DMS 273 treated with DMSO at 0.1 percent for 48 hours (cell line): ENCODE results near the gene MTA3.

Experiments
- DNase-seq: peaks from one replicate; lab custom pipeline; 2025; lab: John Stamatoyannopoulos, UW

The MTA3 gene

DNA sequence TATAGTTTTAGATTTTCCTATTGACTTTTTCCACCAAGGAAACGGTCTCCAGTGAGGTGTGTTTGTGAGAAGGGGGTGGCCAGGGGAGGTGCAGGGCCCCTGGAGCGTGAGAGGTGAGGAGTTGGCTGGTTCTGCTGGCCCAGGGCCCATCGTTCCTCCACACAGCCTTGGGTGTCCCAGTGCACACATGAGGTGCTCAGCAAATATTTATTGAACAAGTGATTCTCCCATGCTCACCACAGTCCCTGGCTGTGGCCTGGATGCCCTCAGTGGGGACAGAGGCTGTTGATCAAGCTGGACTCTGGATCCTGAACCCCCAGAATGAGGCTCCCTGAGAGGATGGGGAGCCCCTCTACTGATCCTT, 219.0 kb downstream of the MTA3 start:
- DNase-seq = no peak

GRCh38 chr2:42787788-42788477, 219.5 kb downstream of the MTA3 start:
- DNase-seq = no peak

DNA sequence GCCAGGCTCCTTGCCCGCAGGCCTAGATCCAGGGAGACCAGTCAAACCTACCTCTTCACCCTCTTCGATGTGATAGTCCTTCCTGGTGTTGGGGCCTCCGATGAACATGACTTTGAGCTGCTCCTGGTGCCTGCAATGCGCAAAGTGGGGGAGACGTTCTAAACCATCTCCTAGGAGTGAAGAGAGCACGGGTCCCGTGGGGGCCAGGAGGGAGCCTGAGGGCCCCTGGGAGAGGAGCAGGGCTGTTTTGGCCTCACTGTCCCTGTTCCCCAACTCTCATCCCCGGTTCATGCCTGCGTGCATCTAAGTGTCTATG, 220.0 kb downstream of the MTA3 start:
- no peak for DNase-seq

DNA sequence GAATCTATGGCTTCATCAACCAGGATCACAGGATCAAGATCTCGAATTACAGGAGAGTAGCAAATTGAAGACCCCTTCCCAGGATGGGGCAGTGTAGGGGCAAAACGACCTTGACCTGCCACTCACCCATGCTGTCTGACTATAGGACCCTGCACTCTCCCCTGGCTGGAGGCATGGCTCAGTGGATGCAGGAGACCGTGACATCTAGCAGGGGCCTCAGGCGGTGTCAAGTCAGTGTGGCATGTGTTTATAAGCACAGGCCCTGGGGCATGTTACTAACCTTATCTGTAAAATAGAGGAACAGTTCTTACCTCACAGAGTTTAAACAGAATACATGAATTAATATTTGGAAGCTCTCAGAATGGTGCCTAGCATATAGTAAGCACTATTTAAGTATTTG, 220.4 kb downstream of the MTA3 start:
- DNase-seq = no peak

DNA sequence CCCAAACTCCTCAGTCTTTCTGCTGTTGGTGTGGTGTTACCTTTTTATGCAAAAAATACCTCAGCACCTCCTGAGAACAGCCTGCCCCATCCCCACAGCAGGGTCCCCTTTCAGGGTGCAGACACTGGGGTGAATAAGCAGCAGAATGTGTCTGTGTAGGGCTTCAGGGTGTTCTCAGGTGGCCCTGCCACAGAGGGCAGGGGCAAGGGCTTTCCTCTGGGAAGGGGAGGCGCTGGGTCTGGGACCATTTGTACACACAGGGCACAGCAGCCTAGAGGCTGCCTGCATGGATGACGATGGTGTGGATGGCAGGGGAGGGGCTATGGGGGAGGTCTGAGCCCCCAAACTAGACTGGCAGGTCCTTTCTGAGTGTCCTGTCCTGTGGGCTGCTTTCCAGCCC, 221.3 kb downstream of the MTA3 start:
- no peak for DNase-seq

GRCh38 chr2:42791606-42792005, 223.2 kb downstream of the MTA3 start:
- no peak for DNase-seq

DNA sequence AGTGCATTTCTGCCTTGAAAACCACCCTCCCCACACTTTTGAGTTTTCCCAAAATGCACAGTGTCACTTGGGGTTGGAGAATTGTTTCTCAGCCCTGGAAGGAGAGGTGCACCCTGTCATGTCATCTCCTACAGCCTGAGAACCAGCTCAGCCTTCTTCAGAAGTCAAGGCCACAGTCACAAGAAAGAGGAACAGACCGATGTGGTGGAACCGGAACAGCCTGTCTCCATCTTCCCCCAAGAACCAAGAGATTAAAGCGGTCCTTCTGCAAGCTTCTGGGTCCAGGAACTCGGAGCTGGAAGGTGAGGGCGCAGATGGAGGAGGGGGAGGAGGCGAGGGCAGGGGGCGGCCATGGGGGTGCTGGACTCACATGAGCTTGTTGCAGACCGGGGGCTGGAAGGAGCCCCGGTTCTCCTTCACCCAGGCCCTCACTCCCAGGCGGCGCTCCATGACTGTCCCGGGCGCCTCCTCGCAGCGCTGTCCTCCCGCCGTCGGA, 223.7 kb downstream of the MTA3 start:
- no peak for DNase-seq

DNA sequence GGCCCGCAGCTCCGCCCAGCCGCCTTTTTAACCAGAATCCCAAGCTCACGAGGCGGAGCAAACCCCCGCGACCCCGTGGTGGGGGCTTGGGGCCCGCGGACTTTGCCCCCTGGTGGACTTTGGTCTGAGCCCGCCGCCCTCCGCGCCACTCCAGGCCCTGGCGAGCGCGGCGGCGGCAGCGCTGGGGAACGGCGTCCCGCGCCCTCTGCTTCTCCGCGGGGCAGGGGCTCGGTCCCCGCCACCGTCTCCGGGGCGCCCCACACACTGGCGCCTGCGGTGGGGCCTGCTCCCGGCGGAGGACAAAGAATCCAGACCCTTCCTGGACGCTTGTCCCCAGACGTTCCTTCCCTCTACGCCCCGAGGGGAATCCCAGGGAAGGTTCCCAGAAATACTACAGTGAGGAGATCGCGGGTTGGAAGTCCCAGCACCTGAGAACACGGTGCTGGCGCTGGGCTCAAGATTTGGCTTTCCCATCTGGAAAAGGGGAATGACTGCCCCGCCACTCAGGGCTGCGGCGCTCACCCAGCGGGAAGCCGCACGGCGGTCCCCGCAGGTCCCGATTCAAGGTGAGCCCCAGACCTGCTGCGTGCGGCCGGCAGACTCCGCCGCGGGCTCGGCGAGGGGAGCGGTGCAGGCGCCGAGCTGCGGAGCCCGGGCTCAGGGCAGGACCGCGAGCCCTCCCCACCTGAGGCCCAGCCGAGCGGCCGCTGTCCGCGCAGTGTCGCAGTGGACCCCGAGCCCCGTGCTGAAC, 224.3 kb downstream of the MTA3 start, which contains the start of gene HAAO:
TSS of gene HAAO (minus strand) at position 1 of the 751 bp plus-strand sequence. CDS start 47 bp downstream, outside the sequence.
- no peak for DNase-seq

DNA sequence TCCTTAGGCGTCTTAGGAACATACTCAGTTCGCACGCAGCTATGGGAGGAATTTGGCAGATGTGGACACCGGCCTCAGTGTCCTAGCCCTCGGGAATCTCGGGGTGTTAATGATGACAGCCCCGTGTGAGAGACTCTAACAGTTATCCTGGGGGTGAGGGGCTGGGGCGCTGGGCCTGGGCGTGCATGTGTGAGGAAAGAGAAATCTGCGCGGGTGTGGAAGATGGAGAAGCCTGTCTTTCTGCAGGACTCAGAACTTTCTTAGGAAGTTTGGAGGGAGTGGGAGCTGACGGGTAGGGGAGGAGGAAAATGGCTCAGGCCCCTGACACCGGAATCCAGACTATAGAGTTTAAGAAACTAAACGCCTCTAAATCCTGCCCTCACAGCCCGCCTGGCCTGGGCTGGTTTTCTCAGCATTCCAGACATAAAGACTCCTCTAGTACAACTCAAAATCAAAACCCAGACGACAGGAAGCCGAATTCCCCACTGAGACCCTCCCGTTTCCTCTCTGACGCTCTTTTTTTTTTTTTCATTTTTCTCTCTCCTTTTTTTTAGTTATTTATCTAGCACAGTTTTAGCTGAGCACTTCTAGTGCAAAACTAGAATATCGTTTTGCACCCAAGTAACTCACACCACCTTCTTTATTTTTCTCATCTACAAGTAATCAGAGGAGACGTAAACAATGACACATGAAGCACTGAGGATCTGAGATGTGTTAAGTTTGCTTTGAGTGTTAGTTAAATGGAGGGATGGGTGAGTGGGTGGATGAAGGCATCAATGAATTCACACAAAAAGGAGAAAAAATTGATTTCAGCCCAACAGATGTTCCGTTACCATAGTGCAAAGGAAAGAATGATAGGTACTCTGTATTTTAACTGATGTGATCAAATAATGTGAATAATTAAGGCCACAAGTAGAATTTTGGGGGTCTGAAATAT, 225.2 kb downstream of the MTA3 start:
- no peak for DNase-seq

- no peak for DNase-seq
These were observed 226.0 kb downstream of the MTA3 start for GRCh38 chr2:42794271-42795046.

GRCh38 chr2:42795275-42795674, 226.8 kb downstream of the MTA3 start:
- DNase-seq = no peak

GRCh38 chr2:42795841-42796301, 227.4 kb downstream of the MTA3 start:
- peak; percentile 51 for DNase-seq

GRCh38 chr2:42796427-42797248, 228.2 kb downstream of the MTA3 start:
- no peak for DNase-seq

- no peak for DNase-seq
These were observed 228.8 kb downstream of the MTA3 start for GRCh38 chr2:42797281-42797680.

DNA sequence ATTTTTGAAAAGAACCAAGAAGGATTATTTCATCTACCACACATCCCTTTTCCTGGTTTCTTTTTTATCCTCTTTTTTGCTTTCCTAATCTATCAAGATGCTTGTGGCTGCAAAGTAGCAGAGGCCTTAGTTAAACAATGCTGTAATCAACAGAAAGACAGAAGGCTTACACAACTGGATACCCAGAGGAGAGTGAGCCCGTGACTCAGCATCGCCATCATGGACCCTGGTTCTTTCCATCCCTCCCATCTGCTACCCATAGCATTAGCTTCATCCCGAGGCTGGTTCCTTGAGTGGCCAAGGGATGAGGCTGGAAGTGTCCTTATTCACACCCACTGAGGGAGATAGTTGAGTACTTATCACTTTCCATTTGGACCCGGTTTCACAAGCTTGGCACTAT, 231.4 kb downstream of the MTA3 start:
- DNase-seq = no peak

- no peak for DNase-seq
These were observed 232.1 kb downstream of the MTA3 start for GRCh38 chr2:42800461-42800962.

- DNase-seq = no peak
These were observed 232.5 kb downstream of the MTA3 start for GRCh38 chr2:42800981-42801380.

DNA sequence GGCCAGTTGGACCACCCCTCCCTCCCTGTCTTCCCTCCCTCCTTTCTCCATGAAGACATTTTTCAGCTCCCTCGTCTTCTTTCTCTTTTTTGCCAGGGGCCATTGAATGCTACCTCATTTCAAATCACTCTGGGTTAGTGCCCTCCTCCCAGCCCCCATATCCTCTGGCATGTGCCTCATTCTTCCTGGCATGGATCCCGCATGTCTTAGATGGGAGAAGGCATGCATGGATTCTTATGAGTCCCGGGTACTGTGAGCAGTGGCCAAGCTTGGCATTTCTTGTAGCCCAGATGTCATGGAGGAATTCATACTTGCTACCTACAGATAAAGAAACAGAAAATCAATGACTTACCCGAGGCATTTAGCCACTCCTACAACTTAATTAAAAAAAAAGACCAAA, 232.9 kb downstream of the MTA3 start:
- DNase-seq = no peak

DNA sequence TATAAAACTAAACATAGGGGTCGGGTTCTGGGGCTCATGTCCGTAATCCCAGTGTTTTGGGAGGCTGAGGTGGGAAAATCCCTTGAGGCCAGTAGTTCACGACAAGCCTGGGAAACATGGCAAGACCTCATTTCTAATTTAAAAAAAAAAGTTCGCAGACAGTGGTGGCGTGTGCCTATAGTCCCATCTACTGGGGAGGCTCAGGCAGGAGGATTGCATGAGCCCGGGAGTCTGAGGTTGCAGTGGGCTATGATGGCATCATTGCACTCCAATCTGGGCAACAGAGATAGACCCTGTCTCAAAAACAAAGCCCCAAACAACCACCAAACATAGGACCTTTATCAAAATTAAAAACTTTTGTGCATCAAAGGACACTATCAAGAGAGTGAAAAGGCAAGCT, 233.7 kb downstream of the MTA3 start:
- DNase-seq = no peak

- no peak for DNase-seq
These were observed 235.9 kb downstream of the MTA3 start for GRCh38 chr2:42804338-42804737.

GRCh38 chr2:42804891-42805290, 236.5 kb downstream of the MTA3 start:
- no peak for DNase-seq
